ENCODE results near the gene GAS7. TPM values are rescaled to one million over a fixed set of nuclear protein-coding genes. Genes with fewer than 3 reads are reported as not detected.

The GAS7 gene
- total and polyA plus RNA-seq, 2 experiments from 2014 or later = 1.9 to 10.7 TPM

DNA sequence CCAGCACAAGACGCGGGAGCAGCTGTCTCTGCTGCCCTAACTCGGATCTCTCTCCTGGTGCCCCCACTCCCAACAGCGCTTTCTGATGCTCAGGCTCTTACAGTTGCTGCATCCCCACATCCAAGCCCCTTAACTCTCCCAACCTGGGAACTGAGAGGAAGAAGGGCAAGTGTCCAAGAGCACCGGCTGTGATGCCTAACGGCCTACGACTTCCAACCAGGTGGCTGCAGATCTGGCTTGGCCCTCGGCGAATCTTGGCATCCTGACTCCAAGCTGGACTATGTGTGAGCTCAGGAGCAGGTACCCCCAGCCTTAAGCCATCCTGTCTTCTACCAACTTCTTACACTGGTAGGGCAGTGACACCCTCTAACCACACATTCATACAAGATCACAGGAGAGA, 255.1 kb downstream of the GAS7 start (continued):
- TF ChIP-seq ZNF462 (CRISPR knock-in tag; IDR thresholded peaks at IDR 0.05) (no peak), ZNF114 (CRISPR knock-in tag; IDR thresholded peaks at IDR 0.05) (no peak), EZH2phosphoT487 (IDR thresholded peaks at IDR 0.05; ENCODE audit: unreplicated experiment) (no peak), EZH2 (IDR thresholded peaks at IDR 0.05; ENCODE audit: low read depth, unreplicated experiment) (no peak), ETS1 (IDR thresholded peaks at IDR 0.05) (no peak), CREB1 (CRISPR knock-in tag; IDR thresholded peaks at IDR 0.05; ENCODE audit: low read depth) (no peak), JUNB (IDR thresholded peaks at IDR 0.05; ENCODE audit: unreplicated experiment) (no peak), ZNF331 (CRISPR knock-in tag; IDR thresholded peaks at IDR 0.05; ENCODE audit: low read depth) (no peak), NANOG (IDR thresholded peaks at IDR 0.05; ENCODE audit: borderline replicate concordance) (no peak)
- TF ChIP-seq, protein P1, sequence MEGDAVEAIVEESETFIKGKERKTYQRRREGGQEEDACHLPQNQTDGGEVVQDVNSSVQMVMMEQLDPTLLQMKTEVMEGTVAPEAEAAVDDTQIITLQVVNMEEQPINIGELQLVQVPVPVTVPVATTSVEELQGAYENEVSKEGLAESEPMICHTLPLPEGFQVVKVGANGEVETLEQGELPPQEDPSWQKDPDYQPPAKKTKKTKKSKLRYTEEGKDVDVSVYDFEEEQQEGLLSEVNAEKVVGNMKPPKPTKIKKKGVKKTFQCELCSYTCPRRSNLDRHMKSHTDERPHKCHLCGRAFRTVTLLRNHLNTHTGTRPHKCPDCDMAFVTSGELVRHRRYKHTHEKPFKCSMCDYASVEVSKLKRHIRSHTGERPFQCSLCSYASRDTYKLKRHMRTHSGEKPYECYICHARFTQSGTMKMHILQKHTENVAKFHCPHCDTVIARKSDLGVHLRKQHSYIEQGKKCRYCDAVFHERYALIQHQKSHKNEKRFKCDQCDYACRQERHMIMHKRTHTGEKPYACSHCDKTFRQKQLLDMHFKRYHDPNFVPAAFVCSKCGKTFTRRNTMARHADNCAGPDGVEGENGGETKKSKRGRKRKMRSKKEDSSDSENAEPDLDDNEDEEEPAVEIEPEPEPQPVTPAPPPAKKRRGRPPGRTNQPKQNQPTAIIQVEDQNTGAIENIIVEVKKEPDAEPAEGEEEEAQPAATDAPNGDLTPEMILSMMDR (conservative IDR thresholded peaks at IDR 0.05; ENCODE audit: low read depth in 2 of 2) = no peak
